Cardiac muscle cell (in vitro differentiated cells and primary cell): Measurements from ENCODE around the gene C1orf21. TPM values are rescaled to one million over a fixed set of nuclear protein-coding genes. Genes with fewer than 3 reads are reported as not detected.

Experiments used
- DNase-seq, 2 donors: peaks; one replicate each; pipeline versions ENCODE4 v3.0.0 to v3.0.0-alpha.2; 2010 to 2017; ENCODE audit warnings: low read depth in 1 of 2, low spot score in 1 of 2
- H3K27ac ChIP-seq: fragments of 200-600 bp; sonication (generic); 2 replicates; pipeline ENCODE4 v1.5.1; 2016
- H3K27me3 ChIP-seq: fragments of 200-600 bp; sonication (generic); 2 replicates; pipeline ENCODE4 v1.6.0; 2016; ENCODE audit warnings: control low read depth
- H3K36me3 ChIP-seq: fragments of 200-600 bp; sonication (generic); 2 replicates; pipeline ENCODE4 v1.5.1; 2016; ENCODE audit warnings: control low read depth
- H3K4me1 ChIP-seq: fragments of 200-600 bp; sonication (generic); 2 replicates; pipeline ENCODE4 v1.8.1; 2017; ENCODE audit warnings: low read depth, mild to moderate bottlenecking, mixed run types
- H3K4me3 ChIP-seq: fragments of 200-600 bp; sonication (generic); 2 replicates; pipeline ENCODE4 v1.5.1; 2016; ENCODE audit warnings: mild to moderate bottlenecking
- H3K9me3 ChIP-seq: fragments of 200-600 bp; sonication (generic); 2 replicates; pipeline ENCODE4 v1.5.1; 2017; ENCODE audit warnings: low read depth, mild to moderate bottlenecking, control low read depth
- polyA plus RNA-seq: library from polyadenylated mRNA; unstranded; fragments of >200 nt; fragmentation: Nextera tagmentation; extraction: Ambion mirVana; gene quantifications from 2 replicates; pipeline ENCODE4 v1.2.1, GENCODE V29; 2016
- total RNA-seq: library from RNA; depleted of rRNA; stranded (reverse); fragments of >200 nt; gene quantifications from 2 replicates; pipeline ENCODE4 v1.2.3, GENCODE V29; 2016
- TF ChIP-seq, protein P1 (sequence below): IDR thresholded peaks from 2 replicates; pipeline ENCODE4 v1.5.1; 2012; ENCODE audit warnings: low read depth, mild to moderate bottlenecking, low read length

The C1orf21 gene
- total and polyA plus RNA-seq, 2 experiments from 2014 or later, result 10.9 to 26.8 TPM

DNA sequence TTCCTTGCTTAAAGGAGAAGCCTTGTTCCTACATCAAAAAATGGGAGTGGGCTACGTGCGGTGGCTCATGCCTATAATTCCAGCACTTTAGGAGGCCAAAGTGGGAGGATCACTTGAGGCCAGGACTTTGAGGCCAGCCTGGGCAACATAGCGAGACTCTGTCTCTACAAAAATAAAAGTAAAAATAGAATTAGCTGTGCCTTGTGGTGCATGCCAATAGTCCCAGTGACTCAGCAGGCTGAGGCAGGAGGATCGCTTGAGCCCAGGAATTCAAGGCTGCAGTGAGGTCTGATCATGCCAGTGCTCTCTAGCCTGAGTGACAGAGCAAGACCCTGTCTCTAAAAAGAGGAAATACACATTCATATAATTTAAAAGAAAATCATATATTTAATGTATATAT is 127.1 kb downstream of the C1orf21 start:
- H3K9me3 ChIP-seq, result no peaks in the 10 kb centered on the region
- TF ChIP-seq, protein P1, sequence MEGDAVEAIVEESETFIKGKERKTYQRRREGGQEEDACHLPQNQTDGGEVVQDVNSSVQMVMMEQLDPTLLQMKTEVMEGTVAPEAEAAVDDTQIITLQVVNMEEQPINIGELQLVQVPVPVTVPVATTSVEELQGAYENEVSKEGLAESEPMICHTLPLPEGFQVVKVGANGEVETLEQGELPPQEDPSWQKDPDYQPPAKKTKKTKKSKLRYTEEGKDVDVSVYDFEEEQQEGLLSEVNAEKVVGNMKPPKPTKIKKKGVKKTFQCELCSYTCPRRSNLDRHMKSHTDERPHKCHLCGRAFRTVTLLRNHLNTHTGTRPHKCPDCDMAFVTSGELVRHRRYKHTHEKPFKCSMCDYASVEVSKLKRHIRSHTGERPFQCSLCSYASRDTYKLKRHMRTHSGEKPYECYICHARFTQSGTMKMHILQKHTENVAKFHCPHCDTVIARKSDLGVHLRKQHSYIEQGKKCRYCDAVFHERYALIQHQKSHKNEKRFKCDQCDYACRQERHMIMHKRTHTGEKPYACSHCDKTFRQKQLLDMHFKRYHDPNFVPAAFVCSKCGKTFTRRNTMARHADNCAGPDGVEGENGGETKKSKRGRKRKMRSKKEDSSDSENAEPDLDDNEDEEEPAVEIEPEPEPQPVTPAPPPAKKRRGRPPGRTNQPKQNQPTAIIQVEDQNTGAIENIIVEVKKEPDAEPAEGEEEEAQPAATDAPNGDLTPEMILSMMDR, result no peak
- DNase-seq, result peak in 1 of 2 donors; percentile 61

DNA sequence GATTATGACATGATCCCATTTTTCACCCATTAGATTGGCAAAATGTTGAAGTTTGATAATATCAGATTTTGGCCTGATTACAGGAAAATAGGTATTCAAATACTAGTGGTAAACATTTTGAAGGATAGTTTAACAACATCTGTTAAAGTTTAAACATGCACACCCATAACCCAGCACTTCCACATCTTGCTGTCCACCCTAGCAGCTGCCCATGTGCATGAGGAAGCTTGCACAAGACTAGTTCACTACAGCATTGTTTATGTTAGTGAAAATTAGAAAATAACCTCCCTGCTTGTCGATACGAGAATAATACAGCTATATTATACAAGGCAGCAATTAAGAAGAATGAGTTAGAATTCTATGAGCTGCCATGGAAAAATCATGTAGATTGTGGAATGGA is 127.6 kb downstream of the C1orf21 start:
- no peaks in the 10 kb centered on the region for H3K4me1 ChIP-seq
- H3K27ac ChIP-seq, result no peak overlapping the region
- no peak overlapping the region for H3K4me3 ChIP-seq
- no peaks in the 10 kb centered on the region for H3K9me3 ChIP-seq
- no peaks in the 10 kb centered on the region for H3K27me3 ChIP-seq
- no peak for DNase-seq
- no peaks in the 10 kb centered on the region for H3K36me3 ChIP-seq
- TF ChIP-seq, protein P1, result no peak

More for the DNA sequence above, 127.1 kb downstream of the C1orf21 start:
- Histone ChIP-seq H3K27me3 (no peaks in the 10 kb centered on the region), H3K4me1 (no peaks in the 10 kb centered on the region), H3K27ac (no peak overlapping the region), H3K36me3 (no peaks in the 10 kb centered on the region), H3K4me3 (no peak overlapping the region)

DNA sequence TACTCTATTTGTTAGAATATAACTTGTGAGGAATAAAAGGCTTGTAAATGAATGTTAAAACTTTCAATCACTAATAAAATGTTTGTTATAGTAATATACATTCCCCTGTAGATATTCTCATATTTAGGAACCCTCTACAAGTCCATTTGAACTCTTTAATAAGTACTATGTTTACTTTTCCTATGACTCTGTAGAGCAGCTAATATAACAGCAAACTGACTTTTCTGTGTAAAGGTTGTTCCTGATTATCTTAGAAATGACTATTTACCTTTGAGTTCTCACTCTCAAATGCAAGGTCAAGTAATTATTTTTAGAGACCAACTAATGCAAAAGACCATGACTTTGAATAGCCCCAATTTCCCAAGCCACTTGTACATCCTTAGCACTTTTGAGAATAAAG is 130.3 kb downstream of the C1orf21 start:
- H3K27me3 ChIP-seq, result no peaks in the 10 kb centered on the region
- DNase-seq, result no peak
- no peak overlapping the region for H3K4me3 ChIP-seq
- no peaks in the 10 kb centered on the region for H3K9me3 ChIP-seq
- H3K27ac ChIP-seq, result no peak overlapping the region
- TF ChIP-seq, protein P1, result no peak
- H3K36me3 ChIP-seq, result no peaks in the 10 kb centered on the region
- no peaks in the 10 kb centered on the region for H3K4me1 ChIP-seq

DNA sequence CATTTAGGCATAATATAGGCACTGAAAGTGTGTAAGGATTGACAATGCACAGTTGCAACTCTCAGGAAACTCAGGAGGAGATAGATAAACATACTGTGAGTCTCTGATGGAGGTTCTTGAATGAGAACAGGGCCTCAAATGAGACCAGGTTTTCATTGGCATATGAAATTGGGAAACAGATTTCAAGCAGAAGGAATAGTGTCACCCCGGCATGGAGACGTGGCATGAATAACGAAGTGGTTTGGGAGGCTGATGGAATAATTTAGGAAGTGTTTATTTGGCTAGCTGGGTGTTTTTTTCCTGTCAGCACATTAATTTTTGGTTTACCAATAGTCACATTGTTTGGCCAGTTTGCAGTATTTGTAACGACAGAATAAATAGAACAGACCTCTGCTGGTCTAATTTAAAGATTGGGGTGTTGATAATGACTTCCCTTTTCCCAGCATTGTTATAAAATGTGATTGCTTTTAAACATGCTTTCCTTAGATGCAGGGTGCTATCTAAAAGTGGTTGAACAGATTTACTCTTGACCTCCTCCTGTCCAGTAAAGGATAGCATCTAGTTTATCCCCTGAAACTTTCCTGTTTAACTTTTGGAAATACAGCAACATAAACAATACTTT is 132.0 kb downstream of the C1orf21 start:
- Histone ChIP-seq H3K27ac (no peak overlapping the region), H3K36me3 (no peaks in the 10 kb centered on the region), H3K4me3 (no peak overlapping the region), H3K27me3 (no peaks in the 10 kb centered on the region), H3K9me3 (no peaks in the 10 kb centered on the region), H3K4me1 (no peaks in the 10 kb centered on the region)
- TF ChIP-seq, protein P1, result no peak
- no peak for DNase-seq

DNA sequence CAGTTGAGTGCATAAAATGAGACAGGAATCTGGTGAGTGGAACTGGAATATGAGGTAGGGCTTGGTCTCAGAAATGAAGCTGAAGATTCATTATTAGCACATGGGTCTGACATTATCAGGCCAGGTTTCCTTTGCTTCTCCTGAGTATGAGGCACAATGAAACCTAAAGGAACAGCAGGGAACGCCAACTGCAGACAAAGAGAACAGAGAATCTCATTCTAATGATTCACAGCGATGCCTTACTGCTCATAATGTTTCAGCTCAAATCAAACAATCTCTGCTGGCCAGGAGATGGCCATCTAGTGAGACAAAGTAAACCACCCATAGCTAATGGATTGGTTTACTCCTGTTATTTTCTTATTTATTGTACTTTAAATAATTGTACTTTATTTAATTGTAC is 133.5 kb downstream of the C1orf21 start:
- Histone ChIP-seq H3K9me3 (no peaks in the 10 kb centered on the region), H3K27ac (no peak overlapping the region)
- TF ChIP-seq, protein P1, result no peak

More for the DNA sequence above, 133.5 kb downstream of the C1orf21 start:
- no peak for DNase-seq
- Histone ChIP-seq H3K4me3 (no peak overlapping the region), H3K27me3 (no peaks in the 10 kb centered on the region), H3K36me3 (no peaks in the 10 kb centered on the region), H3K4me1 (no peaks in the 10 kb centered on the region)
